HG03354 (cell line): ENCODE measurements around the gene PDZD4.
"Not testable (repeated sequence)": the region's sequence is repeated elsewhere in the genome, so short reads cannot be mapped to it uniquely, and the experiment has no call there.

Source experiments
- ATAC-seq: cut with Tn5 transposase; IDR thresholded peaks from one replicate; pipeline ENCODE4 v1.9.1; 2021; ENCODE audit warnings: mild to moderate bottlenecking; ENCODE audit not compliant: unreplicated experiment, poor library complexity, severe bottlenecking

Gene PDZD4

GRCh38 chrX:153845842-153846241 is 15.5 kb upstream of the PDZD4 start:
- ATAC-seq: no peak

DNA sequence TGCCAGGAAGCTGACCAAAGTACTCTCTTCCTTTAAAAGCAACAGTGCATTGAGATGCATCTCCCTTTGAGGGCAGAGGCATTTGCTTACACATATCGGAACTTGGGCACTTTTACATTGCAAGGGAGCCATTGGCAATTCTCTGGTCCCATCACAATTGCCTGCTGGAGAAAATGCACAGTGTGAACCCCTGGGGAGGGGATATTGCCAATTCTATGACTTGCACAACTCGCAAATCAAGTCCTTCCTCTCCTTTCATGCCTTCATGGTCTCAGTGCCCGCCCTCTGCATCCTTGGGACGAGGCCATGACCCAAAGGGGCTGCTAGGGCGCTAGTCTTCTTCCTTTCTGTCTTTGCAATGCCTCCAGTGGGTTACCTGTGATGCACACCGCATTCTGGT is 14.9 kb upstream of the PDZD4 start:
- ATAC-seq: no peak

- no peak for ATAC-seq
These were observed 14.3 kb upstream of the PDZD4 start for GRCh38 chrX:153844509-153845082.

DNA sequence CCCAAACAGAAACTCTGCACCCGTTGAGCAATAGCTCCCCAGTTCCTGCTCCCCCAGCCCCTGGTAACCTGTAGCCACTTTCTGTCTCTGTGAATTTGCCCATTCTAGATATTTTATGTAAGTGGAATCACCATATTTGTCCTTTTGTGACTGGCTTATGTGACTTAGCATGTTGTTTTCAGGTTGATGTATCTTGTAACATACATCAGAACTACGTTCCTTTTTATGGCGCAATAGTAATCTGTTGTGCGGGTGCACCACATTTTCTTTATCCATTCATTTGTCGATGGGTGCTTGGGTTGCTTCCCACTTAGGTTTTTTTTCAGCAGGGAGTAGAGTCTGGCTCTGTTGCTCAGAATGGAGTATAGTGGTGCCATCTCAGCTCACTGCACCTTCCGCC is 6.6 kb upstream of the PDZD4 start:
- ATAC-seq: no peak

DNA sequence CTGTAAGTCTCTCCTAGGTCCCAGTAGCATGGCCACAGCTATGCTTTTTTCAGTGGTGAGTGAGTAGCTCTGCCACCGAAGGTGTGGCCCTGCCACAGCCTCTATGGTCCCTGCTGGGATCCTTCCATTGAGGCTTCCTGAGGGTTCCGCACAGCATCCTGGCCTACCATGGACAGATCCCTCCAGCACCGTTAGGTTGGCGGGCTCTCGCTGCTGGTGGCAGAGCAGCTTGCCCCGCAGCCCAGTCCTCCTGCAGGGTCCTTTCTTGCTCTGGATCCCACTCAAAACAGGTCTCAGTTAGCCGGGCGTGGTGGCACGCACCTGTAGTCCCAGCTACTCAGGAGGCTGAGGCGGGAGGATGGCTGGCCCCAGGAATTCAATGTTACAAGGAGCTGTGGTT is 2.4 kb upstream of the PDZD4 start:
- ATAC-seq: no peak

DNA sequence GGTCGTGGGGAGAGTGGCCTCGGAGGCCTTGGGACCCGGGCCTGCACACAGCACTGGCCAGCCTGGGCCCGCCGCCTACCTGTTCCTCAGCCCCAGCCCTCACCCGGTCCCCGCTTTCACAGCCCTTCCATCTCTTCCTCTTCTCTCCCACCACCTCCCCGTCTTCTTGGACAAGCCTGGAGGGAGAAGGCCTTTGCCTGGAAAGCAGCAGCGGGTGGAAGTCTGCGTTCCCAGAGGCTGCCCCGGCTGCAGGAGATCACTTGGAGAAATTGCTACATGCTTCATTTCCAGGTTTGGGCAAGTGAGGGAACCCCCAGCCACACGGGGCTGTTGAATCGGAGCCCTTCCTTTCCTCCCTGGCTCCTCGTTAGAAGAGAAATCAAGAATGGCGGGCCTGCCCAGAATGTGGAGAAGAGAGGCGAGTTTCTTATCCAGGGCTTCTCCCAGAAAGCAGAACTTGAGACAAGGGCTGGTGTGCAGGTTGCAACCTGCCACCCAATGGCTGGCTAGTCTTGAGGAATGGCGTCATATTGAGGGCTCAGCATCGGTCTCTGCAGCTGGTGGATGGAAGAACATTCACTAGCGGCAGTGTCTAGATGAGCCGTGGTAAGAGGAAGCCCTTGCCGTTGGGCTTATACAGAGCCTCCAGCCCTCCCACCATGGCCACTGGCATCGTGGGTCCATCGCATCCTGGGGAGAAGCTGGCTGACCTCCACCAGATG is 1.2 kb upstream of the PDZD4 start:
- no peak for ATAC-seq

GRCh38 chrX:153830640-153831428 is 490 bp upstream of the PDZD4 start:
- no peak for ATAC-seq

- no peak for ATAC-seq
These were observed 870 bp downstream of the PDZD4 start for GRCh38 chrX:153829549-153829798.

DNA sequence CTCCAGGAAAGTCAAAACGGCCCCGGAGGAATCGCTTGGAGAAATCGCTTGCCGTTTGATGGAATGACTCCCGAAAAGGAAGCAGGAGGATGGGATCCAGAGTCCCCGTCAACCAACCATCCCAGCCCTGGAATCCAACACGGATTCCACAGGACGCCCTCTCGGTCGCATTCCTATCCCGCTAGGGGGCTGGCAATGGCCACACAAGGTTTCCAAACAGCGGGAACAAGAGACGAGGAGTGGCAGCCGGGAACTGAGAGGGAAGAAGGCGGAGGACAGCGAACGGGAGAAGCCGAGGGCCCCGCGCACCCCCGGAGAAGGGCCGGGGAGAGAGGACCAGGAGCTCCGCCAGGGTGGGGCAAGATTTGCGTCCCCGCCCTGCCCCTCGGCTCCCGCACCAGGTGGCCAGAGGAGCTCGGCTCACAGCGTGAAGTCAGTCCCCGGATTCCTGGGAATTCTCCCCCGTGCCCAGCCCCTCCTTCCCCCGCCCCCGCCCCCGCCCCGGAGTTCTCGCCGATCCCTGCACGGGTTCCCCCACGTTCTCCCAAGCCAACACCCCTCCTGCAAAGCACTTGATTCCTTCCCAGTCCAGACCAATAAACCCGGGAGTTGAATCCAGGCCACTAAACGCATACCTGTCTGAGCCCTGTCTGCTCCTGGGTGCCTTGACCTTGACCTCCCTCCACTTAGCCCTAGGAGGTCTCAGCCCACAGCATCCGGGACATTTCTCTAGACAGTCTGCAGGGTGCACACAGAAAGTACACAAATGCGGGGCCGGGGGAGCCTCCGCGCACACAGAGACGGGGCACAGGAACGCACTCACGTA is 1.4 kb downstream of the PDZD4 start:
- no peak for ATAC-seq

DNA sequence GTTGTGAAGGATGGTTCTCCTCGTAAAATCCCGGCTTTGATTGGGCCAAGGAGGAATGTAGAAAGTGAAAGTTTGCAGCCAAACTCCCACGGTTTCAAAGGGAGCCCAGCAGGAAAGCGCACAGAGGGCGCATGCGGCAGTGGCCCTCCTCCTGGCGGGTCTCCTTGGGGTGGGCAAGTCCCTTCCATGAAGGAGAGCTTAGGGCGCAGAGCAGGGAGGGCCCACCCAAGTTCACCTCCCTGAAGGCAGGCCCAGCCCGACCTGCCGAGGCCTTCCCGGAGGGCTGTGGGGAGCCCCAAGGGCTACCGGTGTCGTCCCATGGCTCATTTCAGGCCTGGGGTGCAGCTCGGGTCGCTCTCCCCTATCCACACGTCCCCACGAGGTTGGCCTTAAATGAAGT is 2.0 kb downstream of the PDZD4 start:
- no peak for ATAC-seq

- no peak for ATAC-seq
These were observed 2.4 kb downstream of the PDZD4 start for GRCh38 chrX:153827903-153828302.

GRCh38 chrX:153827016-153827415 is 3.3 kb downstream of the PDZD4 start:
- no peak for ATAC-seq

- ATAC-seq: no peak
These were observed 5.3 kb downstream of the PDZD4 start for GRCh38 chrX:153825042-153825441.

GRCh38 chrX:153824348-153824747 is 6.0 kb downstream of the PDZD4 start:
- ATAC-seq: no peak

DNA sequence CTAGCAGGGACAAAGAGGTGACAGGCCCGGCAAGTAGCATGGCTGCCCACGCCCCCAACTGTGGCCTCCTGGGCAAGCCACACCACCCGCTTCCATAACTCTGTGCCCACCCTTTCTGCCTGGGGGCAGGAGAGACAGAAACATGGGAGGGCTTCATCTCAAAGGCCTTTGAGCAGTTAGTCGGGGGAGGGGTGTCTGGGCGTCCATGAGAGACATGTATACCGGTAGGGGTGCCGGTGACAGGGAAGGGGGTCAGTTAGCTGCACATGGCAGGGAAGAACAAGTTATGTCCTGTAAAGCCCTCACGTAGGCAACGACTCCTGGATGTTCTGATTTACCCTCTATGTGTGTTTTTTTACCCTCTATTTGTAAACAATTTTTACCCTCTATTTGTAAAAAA is 9.3 kb downstream of the PDZD4 start:
- ATAC-seq: no peak

DNA sequence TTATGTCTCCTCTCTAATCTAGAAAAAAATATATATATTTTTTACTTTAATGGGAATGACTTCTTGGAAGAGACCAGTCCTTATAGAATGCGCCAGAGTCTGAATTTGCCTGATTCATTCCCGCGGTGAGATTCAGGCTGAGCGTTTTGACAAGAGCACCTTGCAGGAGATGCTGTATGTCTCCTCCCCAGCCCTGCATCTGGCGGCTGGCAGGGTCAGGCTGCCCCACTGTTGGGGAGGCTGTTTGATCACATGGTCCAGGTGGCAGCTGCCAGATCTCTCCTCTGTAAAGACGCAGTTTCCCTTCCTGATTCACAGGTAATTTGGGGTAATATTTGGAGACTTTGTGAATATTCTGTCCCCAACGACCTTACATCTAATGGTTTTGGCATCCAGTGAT is 9.7 kb downstream of the PDZD4 start:
- ATAC-seq: no peak

DNA sequence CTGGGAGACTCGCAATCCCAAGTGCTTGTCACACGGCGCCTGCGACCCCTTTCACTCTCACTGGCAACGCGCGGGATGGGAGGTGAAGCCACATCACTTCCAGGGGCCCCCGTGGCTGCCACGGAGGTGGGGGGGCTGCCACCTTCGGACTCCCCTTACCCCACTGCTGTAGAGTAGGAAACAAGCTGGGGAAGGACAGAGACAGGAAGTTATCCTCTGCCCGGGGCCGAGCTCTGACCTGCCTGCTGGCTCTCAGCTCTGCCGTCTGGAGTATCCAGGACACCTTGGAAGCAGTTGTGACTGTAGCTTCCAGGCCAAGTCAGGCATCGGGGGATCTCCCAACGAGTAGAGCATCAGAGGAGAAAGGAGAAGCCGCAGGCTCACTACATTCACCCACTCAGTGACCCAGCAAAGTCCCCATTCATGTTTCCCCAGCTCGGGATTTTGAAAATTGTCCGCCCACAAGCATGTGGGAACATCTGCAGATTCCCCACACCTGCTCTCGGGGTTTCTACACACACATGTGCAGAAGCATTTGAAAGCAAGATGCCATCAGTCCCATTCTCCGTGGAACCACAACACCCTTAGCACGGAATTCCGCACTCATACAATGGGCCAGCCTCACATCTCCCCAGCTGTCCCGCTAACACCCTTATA is 10.8 kb downstream of the PDZD4 start:
- ATAC-seq: no peak

DNA sequence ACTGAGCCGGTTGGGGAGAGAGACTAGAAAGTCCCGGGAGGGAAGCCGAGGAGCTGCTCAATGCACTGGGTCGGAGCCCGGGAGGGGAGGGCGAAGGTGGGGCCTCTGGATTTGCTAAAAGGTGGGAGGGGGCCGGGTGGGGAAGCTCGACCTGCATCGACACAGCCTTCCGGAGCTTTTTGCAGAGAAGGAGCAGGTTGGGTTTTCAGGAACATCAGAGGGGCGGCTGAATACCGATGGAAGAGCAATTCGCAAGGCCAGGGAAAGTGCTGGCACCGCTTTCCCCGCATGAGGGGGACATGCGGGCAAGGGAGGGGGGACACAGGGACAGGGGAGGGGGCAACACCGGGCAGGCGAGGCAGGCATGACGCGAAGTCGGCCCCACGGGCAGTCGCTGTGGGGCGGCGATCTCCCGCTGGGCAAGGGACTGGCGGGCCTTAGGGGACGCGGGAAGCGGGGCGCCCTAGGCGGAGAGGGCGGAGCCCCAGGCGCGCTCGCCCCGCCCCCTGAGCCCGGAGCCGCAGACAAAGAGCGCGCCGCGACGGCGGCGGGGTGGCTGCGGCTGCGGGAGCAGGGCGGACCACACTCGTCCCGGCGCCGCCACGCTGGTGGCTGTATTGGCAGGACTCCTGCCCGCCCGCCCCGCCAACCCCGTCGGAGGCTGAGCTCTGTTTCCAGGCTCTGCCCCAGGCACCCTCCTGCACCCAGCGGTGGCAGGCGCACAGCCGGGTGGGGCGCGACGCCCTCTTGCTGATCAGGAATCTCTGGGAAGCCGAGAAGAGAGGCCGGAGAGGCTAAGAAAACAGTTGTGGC is 11.6 kb downstream of the PDZD4 start:
- ATAC-seq: no peak

GRCh38 chrX:153818064-153818463 is 12.3 kb downstream of the PDZD4 start:
- not testable (repeated sequence) for ATAC-seq
